HS-5 (cell line): ENCODE results near the gene CHCHD6.

ENCODE experiments used
- DNase-seq: peaks from one replicate; pipeline ENCODE4 v3.0.0-alpha.2; 2012; ENCODE audit warnings: low read depth

Gene CHCHD6

GRCh38 chr3:126704494-126705214 lies 614 bp downstream of the CHCHD6 start:
- no peak for DNase-seq

- DNase-seq: no peak
Measured at GRCh38 chr3:126706631-126707030, 2.6 kb downstream of the CHCHD6 start.

- no peak for DNase-seq
Measured at GRCh38 chr3:126711121-126711760, 7.2 kb downstream of the CHCHD6 start.

- DNase-seq: no peak
Measured at GRCh38 chr3:126713199-126713598, 9.2 kb downstream of the CHCHD6 start.

- DNase-seq: no peak
Measured at GRCh38 chr3:126714276-126714900, 10.3 kb downstream of the CHCHD6 start.

- DNase-seq: no peak
Measured at GRCh38 chr3:126714921-126715320, 10.9 kb downstream of the CHCHD6 start.

GRCh38 chr3:126715432-126715831 lies 11.4 kb downstream of the CHCHD6 start:
- no peak for DNase-seq

- no peak for DNase-seq
Measured at GRCh38 chr3:126716057-126716456, 12.0 kb downstream of the CHCHD6 start.

GRCh38 chr3:126718561-126719445 lies 14.8 kb downstream of the CHCHD6 start:
- DNase-seq: no peak

- DNase-seq: no peak
Measured at GRCh38 chr3:126720596-126720995, 16.6 kb downstream of the CHCHD6 start.

- DNase-seq: no peak
Measured at GRCh38 chr3:126721246-126721645, 17.2 kb downstream of the CHCHD6 start.

GRCh38 chr3:126723237-126723636 lies 19.2 kb downstream of the CHCHD6 start:
- DNase-seq: no peak

GRCh38 chr3:126723801-126724200 lies 19.8 kb downstream of the CHCHD6 start:
- DNase-seq: no peak

- DNase-seq: no peak
Measured at GRCh38 chr3:126728680-126729079, 24.6 kb downstream of the CHCHD6 start.

GRCh38 chr3:126730376-126730775 lies 26.3 kb downstream of the CHCHD6 start:
- DNase-seq: no peak

- no peak for DNase-seq
Measured at GRCh38 chr3:126731044-126731443, 27.0 kb downstream of the CHCHD6 start.

GRCh38 chr3:126732281-126733060 lies 28.4 kb downstream of the CHCHD6 start:
- DNase-seq: no peak

- no peak for DNase-seq
Measured at GRCh38 chr3:126733061-126733430, 29.0 kb downstream of the CHCHD6 start.

- DNase-seq: no peak
Measured at GRCh38 chr3:126734106-126734723, 30.2 kb downstream of the CHCHD6 start.

- DNase-seq: no peak
Measured at GRCh38 chr3:126737527-126737926, 33.5 kb downstream of the CHCHD6 start.

- no peak for DNase-seq
Measured at GRCh38 chr3:126742057-126742456, 38.0 kb downstream of the CHCHD6 start.
